Activated CD8-positive, alpha-beta memory T cell treated with anti-CD3 and anti-CD28 coated beads for 36 hours (primary cell): Measurements from ENCODE around the gene FAM149B1. TPM values are rescaled to one million over a fixed set of nuclear protein-coding genes. Genes with fewer than 3 reads are reported as not detected.
"Not testable (repeated sequence)": the region's sequence is repeated elsewhere in the genome, so short reads cannot be mapped to it uniquely, and the experiment has no call there.

Experiments
- CTCF ChIA-PET: fragments of 350-600 bp; sonication (Branson Sonifier 250); formaldehyde crosslinking; loops from one replicate; lab custom pipeline; 2021; ENCODE audit warnings: antibody characterized with exemption; lab: Charles Lee
- POLR2A ChIA-PET: fragments of 350-600 bp; sonication (Branson Sonifier 250); formaldehyde crosslinking; loops from one replicate; lab custom pipeline; 2021; ENCODE audit warnings: antibody characterized with exemption; lab: Charles Lee
- total RNA-seq, 2 experiments: library from RNA; stranded (reverse); gene quantifications; one replicate each; pipeline ENCODE4 v1.2.3, GENCODE V29; 2021

Gene FAM149B1
- total RNA-seq, 2 experiments from 2014 or later = 11.9 to 15.1 TPM

DNA sequence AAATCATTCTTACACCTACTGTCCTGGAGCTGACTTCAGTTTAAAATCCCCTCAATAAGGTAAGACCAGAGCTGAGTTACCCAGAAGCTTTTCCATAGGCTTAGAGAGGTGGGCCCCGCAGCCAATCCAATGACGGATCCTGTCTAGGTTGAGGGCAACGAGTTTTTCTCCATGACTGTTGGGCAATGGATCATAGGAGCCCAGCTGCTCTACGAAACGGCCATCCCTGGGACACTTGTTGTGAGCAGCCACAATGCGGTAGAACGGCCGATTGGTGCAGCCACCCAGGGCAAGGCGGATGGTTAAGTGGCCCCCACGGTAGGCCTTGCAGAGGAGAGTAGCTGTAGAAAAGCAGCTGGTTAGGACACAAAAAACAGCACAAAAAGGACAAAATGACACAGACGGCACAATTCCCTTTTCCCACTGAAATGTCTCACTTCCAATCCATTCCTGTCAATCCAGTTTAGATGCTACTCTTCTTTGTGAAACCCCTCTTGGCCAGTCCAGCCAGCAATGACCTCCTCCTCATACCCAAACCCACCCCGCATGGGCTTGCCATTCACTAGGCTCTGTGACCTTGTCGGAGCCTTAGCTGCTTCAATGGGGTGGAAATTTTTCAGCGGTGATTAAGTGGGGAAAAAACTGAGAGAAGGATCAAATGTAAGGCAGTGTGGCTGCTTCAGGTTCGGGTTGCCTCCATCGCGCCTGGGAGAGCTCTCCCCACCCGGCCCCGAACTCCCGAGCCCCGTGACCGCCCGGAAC is 83.9 kb downstream of the FAM149B1 start:
- POLR2A ChIA-PET = interaction anchor here (0.6 to 2.1 kb wide), 5 partner anchors 15 to 244 kb away, joined by 3 to 7 read pairs (median 3); partner anchors contain the start of genes ANXA7 and PPP3CB

GRCh38 chr10:73252445-73253224 is 84.7 kb downstream of the FAM149B1 start, which contains the start of gene MRPS16:
Gene MRPS16 (minus strand): TSS chr10:73252644. CDS start chr10:73252482, 162 bp downstream.
- CTCF ChIA-PET = no interaction called here
- POLR2A ChIA-PET = interaction anchor here (0.8 to 2.1 kb wide), 4 partner anchors 16 to 243 kb away, joined by 3 to 7 read pairs (median 4); partner anchors contain the start of genes ANXA7 and PPP3CB

More for the DNA sequence above, 83.9 kb downstream of the FAM149B1 start:
- CTCF ChIA-PET = no interaction called here

DNA sequence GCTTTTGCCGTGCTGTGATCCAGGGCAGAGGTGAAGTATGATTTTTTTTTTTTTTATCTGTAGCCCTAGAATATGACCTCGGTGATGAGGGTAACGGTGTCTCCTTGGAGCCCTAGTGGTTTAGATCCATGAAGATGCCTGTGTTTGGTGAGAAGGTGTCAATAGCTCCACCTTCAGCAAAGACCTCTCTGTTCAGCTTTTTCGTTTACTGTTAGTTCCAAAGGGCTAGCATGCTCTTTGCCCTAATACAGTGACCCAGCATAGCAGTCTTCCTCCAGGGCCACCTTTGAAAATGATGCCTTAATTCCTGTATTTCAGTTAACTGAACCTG is 85.3 kb downstream of the FAM149B1 start:
- CTCF ChIA-PET = interaction anchor here (0.6 to 0.7 kb wide), 2 partner anchors 62 to 159 kb away, joined by 3 to 4 read pairs; no protein-coding TSS in a partner anchor

DNA sequence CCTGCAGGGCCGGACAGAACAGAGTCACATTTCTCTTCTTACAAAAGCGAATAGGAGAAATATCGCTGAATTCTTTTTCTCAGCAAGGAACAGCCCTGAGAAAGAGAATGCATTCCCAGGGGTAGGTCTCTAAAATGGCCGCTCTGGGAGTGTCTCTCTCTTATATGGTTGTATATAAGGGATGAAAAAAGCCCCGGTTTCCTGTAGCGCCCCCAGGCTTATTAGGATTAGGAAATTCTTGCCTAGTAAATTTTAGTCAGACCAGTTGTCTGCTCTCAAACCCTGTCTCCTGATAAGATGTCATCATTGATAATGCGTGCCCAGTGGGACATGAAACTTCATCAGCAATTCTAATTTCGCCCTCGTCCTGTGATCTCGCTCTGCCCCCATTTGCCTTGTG is 90.7 kb downstream of the FAM149B1 start:
- POLR2A ChIA-PET, CTCF ChIA-PET: not testable (repeated sequence)

More for the DNA sequence above, 85.3 kb downstream of the FAM149B1 start:
- POLR2A ChIA-PET = interaction anchor here (2.1 kb wide), 1 partner anchor 160 kb away, joined by 5 read pairs; the partner anchor contains the start of gene ANXA7

- ChIA-PET POLR2A (no interaction called here), CTCF (no interaction called here)
These were observed 93.6 kb downstream of the FAM149B1 start for GRCh38 chr10:73261362-73261995.

- POLR2A ChIA-PET = no interaction called here
- CTCF ChIA-PET = no interaction called here
These were observed 94.3 kb downstream of the FAM149B1 start for GRCh38 chr10:73262105-73262730.

DNA sequence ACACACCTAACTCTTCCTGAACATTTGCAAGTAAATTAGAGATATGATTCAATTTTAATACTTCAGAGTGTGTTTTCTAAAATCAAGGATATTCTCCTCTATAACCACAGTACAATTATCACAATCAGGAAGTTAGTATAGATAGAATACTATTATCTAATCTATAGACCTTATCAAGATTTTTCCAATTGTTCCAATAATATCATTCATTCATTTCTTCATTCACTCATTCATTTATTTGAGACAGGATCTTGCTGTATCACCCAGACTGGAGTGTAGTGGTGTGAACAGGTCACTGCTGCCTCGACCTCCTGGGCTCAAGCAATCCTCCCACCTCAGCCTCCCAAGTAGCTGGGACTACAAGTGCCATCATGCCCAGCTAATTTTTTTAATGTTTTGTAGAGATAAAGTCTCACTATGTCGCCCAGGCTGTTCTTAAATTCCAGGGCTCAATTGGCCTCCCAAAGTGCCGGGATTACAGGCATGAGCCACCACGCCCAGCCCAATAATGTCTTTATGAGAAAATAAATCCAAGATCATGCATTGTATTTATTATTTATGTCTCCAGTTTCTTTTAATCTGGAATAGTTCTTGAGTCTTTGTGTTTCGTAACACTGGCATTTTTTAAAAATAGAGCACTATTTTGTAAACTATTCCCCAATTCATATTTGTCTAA is 95.1 kb downstream of the FAM149B1 start:
- ChIA-PET CTCF (interaction anchor here (1.1 kb wide), 1 partner anchor 381 kb away, joined by 7 read pairs; no protein-coding TSS in a partner anchor), POLR2A (interaction anchor here (0.6 kb wide), 1 partner anchor 247 kb away, joined by 6 read pairs; no protein-coding TSS in a partner anchor)

GRCh38 chr10:73263693-73264347 is 95.9 kb downstream of the FAM149B1 start:
- ChIA-PET CTCF (interaction anchor here (1.1 kb wide), 1 partner anchor 380 kb away, joined by 7 read pairs; no protein-coding TSS in a partner anchor), POLR2A (interaction anchor here (0.5 kb wide), 1 partner anchor 50 kb away, joined by 7 read pairs; no protein-coding TSS in a partner anchor)

GRCh38 chr10:73264423-73264822 is 96.5 kb downstream of the FAM149B1 start:
- POLR2A ChIA-PET = no interaction called here
- CTCF ChIA-PET = interaction anchor here (1.1 kb wide), 1 partner anchor 379 kb away, joined by 7 read pairs; no protein-coding TSS in a partner anchor

- CTCF ChIA-PET = no interaction called here
- POLR2A ChIA-PET = no interaction called here
These were observed 113.2 kb downstream of the FAM149B1 start for GRCh38 chr10:73281097-73281496.

- ChIA-PET POLR2A (no interaction called here), CTCF (no interaction called here)
These were observed 119.5 kb downstream of the FAM149B1 start for GRCh38 chr10:73287441-73287840.

DNA sequence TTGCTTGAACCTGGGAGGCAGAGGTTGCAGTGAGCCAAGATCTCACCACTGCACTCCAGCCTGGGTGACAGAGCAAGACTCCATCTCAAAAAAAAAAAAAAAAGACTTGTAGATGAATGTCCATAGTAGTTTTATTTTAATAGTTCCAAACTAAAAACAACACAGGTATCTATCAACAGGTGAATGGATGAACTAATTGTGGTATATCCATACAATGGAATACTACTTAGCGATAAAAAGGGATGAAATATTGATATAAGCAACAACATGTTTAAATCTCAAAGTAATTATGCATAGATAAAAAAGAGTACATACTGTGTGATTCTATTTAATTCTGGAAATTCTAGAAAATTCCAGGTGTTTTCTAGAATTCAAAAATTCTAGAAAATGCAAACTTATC is 122.0 kb downstream of the FAM149B1 start:
- ChIA-PET CTCF (no interaction called here), POLR2A (no interaction called here)

DNA sequence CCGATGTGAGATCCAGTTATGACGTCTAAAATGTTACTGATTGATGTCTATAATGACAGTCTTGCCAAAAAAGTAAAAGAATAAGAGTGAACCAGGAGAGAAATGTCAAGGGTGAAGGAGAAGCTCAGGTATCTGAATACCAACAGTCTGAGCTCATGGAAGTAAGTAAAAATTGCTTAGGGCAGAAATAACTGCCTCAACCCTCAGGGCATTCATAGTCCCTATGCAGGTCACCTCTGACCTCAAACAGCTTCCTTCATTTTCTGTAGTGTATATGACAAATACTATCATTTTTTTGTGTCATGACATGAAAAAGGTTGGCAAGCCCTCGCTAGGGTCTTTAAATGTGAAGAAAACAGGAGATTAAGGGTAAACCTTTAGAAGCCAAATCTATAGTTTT is 125.5 kb downstream of the FAM149B1 start:
- CTCF ChIA-PET = no interaction called here
- POLR2A ChIA-PET = no interaction called here

Other genes starting within 250 kb of the FAM149B1 start
- not detected for gene PLA2G12B, start 213.3 kb upstream of the FAM149B1 start, total RNA-seq
- gene P4HA1, start 71.3 kb upstream of the FAM149B1 start, total RNA-seq = 10 to 100 TPM; 51.9 to 54.2 TPM
- gene NUDT13, start 57.7 kb upstream of the FAM149B1 start, total RNA-seq = 1 to 10 TPM; 1.3 TPM
- gene ECD, start 111 bp upstream of the FAM149B1 start, total RNA-seq = 10 to 100 TPM; 34.0 to 34.8 TPM
- gene DNAJC9, start 79.1 kb downstream of the FAM149B1 start, total RNA-seq = 10 to 100 TPM; 66.6 to 68.9 TPM
- 100 to 1,000 TPM; 148 to 150 TPM for gene MRPS16, start 84.5 kb downstream of the FAM149B1 start, total RNA-seq
- gene CFAP70, start 190.7 kb downstream of the FAM149B1 start, total RNA-seq = under 1 TPM; 0.72 to 0.82 TPM
- 100 to 1,000 TPM; 138 to 140 TPM for gene ANXA7, start 245.9 kb downstream of the FAM149B1 start, total RNA-seq